ENCODE data around the gene GFI1B. TPM values are rescaled to one million over a fixed set of nuclear protein-coding genes. Genes with fewer than 3 reads are reported as not detected.

Gene GFI1B
- total RNA-seq = not detected in 2 replicates

DNA sequence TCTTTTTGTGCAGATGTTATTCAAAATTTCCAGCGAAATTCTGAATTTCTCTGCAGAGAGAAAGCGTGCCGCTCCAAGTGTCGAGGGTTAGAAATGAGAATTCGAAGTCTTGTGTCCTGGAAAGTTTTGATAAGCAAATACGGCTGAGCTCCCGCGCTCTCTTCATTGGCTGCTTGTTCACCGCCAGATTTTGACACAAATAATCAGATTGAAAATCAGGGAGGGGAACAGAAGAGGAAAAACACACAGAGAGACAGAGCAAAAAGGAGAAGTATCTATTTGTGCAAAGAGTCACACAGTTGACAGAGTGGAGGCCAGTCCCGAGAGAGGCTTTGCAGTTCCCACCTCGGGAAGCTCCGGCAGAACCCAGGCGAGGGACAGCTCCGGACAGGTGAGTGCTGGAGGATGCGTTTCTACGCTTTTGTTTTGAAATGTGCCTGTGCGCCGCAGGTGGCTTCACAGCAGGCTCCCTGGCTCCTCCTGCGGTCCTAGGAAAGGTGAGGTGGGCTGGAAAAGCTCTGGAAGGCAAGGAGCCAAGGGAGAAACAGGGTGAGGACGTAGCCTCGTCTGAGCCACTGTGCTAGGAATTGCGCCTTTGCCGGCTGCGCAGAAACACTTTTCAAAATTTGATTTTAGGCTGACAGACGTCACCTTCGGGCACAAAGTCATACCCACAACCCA lies at the start of gene GFI1B:
Gene GFI1B, plus strand, starts transcription at position 244 of the 681 bp plus-strand sequence. CDS start 7,985 bp downstream, outside the sequence.
- intact Hi-C loops (cut with micrococcal nuclease) = loop anchor here (10.0 kb wide), 1 partner anchor 174 kb away; no protein-coding TSS in a partner anchor
- no peak for DNase-seq (ENCODE audit: low spot score)
- H3K4me3 Mint-ChIP-seq (ENCODE audit: low read depth) = no peak within 1 kb of the TSS
- H3K36me3 Mint-ChIP-seq (ENCODE audit: low read depth) = no peaks in the 10 kb centered on the region
- no peaks in the 10 kb centered on the region for H3K4me1 Mint-ChIP-seq (ENCODE audit: low read depth)
- no peaks in the 10 kb centered on the region for H3K9me3 Mint-ChIP-seq
- H3K27me3 Mint-ChIP-seq (ENCODE audit: low read depth) = peaks cover 51% of the 10 kb centered on the region
- H3K27ac Mint-ChIP-seq = no peak within 1 kb of the TSS

DNA sequence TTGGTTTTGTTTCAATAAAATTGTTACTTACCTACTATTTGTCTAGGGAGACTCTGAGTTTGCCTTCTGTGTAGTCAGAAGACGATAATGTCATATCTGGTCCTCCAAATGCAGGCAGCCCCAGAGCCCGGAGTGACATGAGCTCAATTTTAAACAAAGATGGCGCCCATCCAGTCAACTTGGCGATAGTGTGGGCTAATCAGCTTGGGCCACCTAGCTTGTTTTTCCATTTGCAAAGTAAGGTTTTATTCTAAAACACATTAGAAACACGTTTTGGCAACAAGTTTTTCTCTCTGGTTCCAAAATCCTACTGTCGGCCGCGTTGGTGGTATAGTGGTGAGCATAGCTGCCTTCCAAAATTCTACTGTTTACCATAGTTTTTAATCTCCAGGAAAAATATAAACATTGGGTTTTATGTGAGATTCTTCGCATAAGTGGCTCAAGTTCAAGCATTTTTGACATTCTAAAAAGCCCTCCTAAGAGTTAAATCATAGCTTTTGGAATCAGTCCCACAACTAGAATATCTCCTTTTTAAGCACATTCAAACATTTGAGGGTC lies 47.2 kb upstream of the GFI1B start:
- H3K9me3 Mint-ChIP-seq = no peaks in the 10 kb centered on the region
- H3K27ac Mint-ChIP-seq = no peak overlapping the region
- intact Hi-C loops (cut with micrococcal nuclease) = no loop called here
- H3K27me3 Mint-ChIP-seq (ENCODE audit: low read depth) = no peaks in the 10 kb centered on the region
- no peak overlapping the region for H3K4me3 Mint-ChIP-seq (ENCODE audit: low read depth)
- DNase-seq (ENCODE audit: low spot score) = no peak
- H3K4me1 Mint-ChIP-seq (ENCODE audit: low read depth) = no peaks in the 10 kb centered on the region
- H3K36me3 Mint-ChIP-seq (ENCODE audit: low read depth) = peaks cover 17% of the 10 kb centered on the region

GRCh38 chr9:132935026-132935425 lies 43.5 kb upstream of the GFI1B start:
- H3K27me3 Mint-ChIP-seq (ENCODE audit: low read depth) = no peaks in the 10 kb centered on the region
- H3K27ac Mint-ChIP-seq = no peak overlapping the region
- H3K4me3 Mint-ChIP-seq (ENCODE audit: low read depth) = no peak overlapping the region
- no peak for DNase-seq (ENCODE audit: low spot score)
- H3K36me3 Mint-ChIP-seq (ENCODE audit: low read depth) = peaks cover 11% of the 10 kb centered on the region
- intact Hi-C loops (cut with micrococcal nuclease) = no loop called here
- H3K9me3 Mint-ChIP-seq = no peaks in the 10 kb centered on the region
- H3K4me1 Mint-ChIP-seq (ENCODE audit: low read depth) = no peaks in the 10 kb centered on the region

DNA sequence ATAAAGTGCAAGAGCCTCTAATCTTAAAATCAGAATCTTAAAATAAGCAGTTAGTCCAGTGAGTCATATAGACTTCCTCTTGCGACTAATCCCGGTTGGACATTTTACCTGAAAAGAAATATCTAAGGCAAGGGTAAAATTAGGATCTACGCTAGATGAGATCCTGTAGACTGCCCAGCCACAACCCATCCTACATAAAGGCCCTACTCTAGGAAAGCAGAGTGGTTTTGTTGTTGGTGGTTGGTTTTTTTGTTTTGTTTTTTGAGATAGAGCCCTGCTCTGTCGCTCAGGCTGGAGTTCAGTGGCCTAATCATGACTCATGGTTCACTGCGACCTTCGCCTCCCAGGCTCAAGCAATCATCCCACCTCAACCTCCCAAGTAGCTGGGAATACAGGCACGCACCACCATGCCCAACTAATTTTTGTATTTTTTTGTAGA lies 41.0 kb upstream of the GFI1B start:
- no peak overlapping the region for H3K27ac Mint-ChIP-seq
- H3K27me3 Mint-ChIP-seq (ENCODE audit: low read depth) = no peaks in the 10 kb centered on the region
- peaks cover 3% of the 10 kb centered on the region for H3K36me3 Mint-ChIP-seq (ENCODE audit: low read depth)
- no peak for DNase-seq (ENCODE audit: low spot score)
- no peaks in the 10 kb centered on the region for H3K9me3 Mint-ChIP-seq
- H3K4me3 Mint-ChIP-seq (ENCODE audit: low read depth) = no peak overlapping the region
- intact Hi-C loops (cut with micrococcal nuclease) = no loop called here
- H3K4me1 Mint-ChIP-seq (ENCODE audit: low read depth) = peaks cover 3% of the 10 kb centered on the region

- no peak for DNase-seq (ENCODE audit: low spot score)
- no peak overlapping the region for H3K27ac Mint-ChIP-seq
- no peaks in the 10 kb centered on the region for H3K27me3 Mint-ChIP-seq (ENCODE audit: low read depth)
- peaks cover 12% of the 10 kb centered on the region for H3K4me1 Mint-ChIP-seq (ENCODE audit: low read depth)
- H3K4me3 Mint-ChIP-seq (ENCODE audit: low read depth) = no peak overlapping the region
- H3K36me3 Mint-ChIP-seq (ENCODE audit: low read depth) = no peaks in the 10 kb centered on the region
- intact Hi-C loops (cut with micrococcal nuclease) = no loop called here
- H3K9me3 Mint-ChIP-seq = no peaks in the 10 kb centered on the region
Observed at GRCh38 chr9:132939169-132939568, 39.3 kb upstream of the GFI1B start.

- DNase-seq (ENCODE audit: low spot score) = no peak
- H3K4me3 Mint-ChIP-seq (ENCODE audit: low read depth) = peak overlapping the region; percentile 15
- no peaks in the 10 kb centered on the region for H3K9me3 Mint-ChIP-seq
- H3K4me1 Mint-ChIP-seq (ENCODE audit: low read depth) = peaks cover 15% of the 10 kb centered on the region
- H3K27ac Mint-ChIP-seq = no peak overlapping the region
- intact Hi-C loops (cut with micrococcal nuclease) = no loop called here
- no peaks in the 10 kb centered on the region for H3K27me3 Mint-ChIP-seq (ENCODE audit: low read depth)
- no peaks in the 10 kb centered on the region for H3K36me3 Mint-ChIP-seq (ENCODE audit: low read depth)
Observed at GRCh38 chr9:132942541-132943182, 35.8 kb upstream of the GFI1B start.

- intact Hi-C loops (cut with micrococcal nuclease) = loop anchor here (2.0 kb wide), 1 partner anchor 79 kb away; no protein-coding TSS in a partner anchor
- H3K4me3 Mint-ChIP-seq (ENCODE audit: low read depth) = peak overlapping the region; percentile 83
- H3K27ac Mint-ChIP-seq = peak overlapping the region; percentile 78
- no peaks in the 10 kb centered on the region for H3K9me3 Mint-ChIP-seq
- H3K4me1 Mint-ChIP-seq (ENCODE audit: low read depth) = peaks cover 15% of the 10 kb centered on the region
- H3K27me3 Mint-ChIP-seq (ENCODE audit: low read depth) = no peaks in the 10 kb centered on the region
- no peak for DNase-seq (ENCODE audit: low spot score)
- H3K36me3 Mint-ChIP-seq (ENCODE audit: low read depth) = no peaks in the 10 kb centered on the region
Observed at GRCh38 chr9:132943651-132944293, 34.7 kb upstream of the GFI1B start.

- Mint-ChIP-seq H3K27ac (peak within 1 kb of the TSS; percentile 94), H3K36me3 (ENCODE audit: low read depth) (no peaks in the 10 kb centered on the region), H3K27me3 (ENCODE audit: low read depth) (no peaks in the 10 kb centered on the region), H3K4me1 (ENCODE audit: low read depth) (peaks cover 15% of the 10 kb centered on the region), H3K9me3 (no peaks in the 10 kb centered on the region), H3K4me3 (ENCODE audit: low read depth) (peak within 1 kb of the TSS; percentile 83)
- intact Hi-C loops (cut with micrococcal nuclease) = loop anchor here (2.0 kb wide), 1 partner anchor 78 kb away; no protein-coding TSS in a partner anchor
- peak; percentile 94 for DNase-seq (ENCODE audit: low spot score)
Observed at GRCh38 chr9:132944294-132945185, 34.0 kb upstream of the GFI1B start, which contains the start of gene TSC1. TSC1 (minus strand) TSS chr9:132944616; CDS start chr9:132928872, 15,744 bp downstream.

GRCh38 chr9:132945186-132946130 lies 33.0 kb upstream of the GFI1B start:
- intact Hi-C loops (cut with micrococcal nuclease) = loop anchor here (2.0 kb wide), 1 partner anchor 77 kb away; no protein-coding TSS in a partner anchor
- Mint-ChIP-seq H3K9me3 (no peaks in the 10 kb centered on the region), H3K36me3 (ENCODE audit: low read depth) (no peaks in the 10 kb centered on the region), H3K4me3 (ENCODE audit: low read depth) (peak overlapping the region; percentile 83), H3K27me3 (ENCODE audit: low read depth) (no peaks in the 10 kb centered on the region), H3K27ac (no peak overlapping the region), H3K4me1 (ENCODE audit: low read depth) (peaks cover 15% of the 10 kb centered on the region)
- no peak for DNase-seq (ENCODE audit: low spot score)

DNA sequence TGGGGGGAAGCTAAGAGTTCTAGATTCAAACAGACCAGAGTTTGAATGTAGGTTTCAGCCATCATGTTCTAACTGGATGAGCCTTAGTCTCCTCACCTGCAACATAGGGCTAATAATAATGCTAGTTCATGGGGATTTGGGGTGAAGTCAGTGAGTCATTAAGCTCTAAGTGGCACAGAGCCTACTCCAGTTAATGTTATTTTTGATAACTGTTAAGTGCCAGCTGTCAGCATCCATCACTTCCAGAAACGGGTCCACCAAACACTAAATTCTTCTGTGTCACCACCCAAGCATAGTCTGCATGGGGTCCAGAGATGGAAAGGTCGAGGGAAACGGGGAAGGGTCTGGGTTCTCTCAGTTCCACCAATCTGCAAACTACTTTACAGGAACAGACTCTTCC lies 32.3 kb upstream of the GFI1B start:
- peaks cover 15% of the 10 kb centered on the region for H3K4me1 Mint-ChIP-seq (ENCODE audit: low read depth)
- H3K36me3 Mint-ChIP-seq (ENCODE audit: low read depth) = no peaks in the 10 kb centered on the region
- no peak overlapping the region for H3K4me3 Mint-ChIP-seq (ENCODE audit: low read depth)
- DNase-seq (ENCODE audit: low spot score) = no peak
- no peaks in the 10 kb centered on the region for H3K9me3 Mint-ChIP-seq
- intact Hi-C loops (cut with micrococcal nuclease) = no loop called here
- no peak overlapping the region for H3K27ac Mint-ChIP-seq
- H3K27me3 Mint-ChIP-seq (ENCODE audit: low read depth) = no peaks in the 10 kb centered on the region

- Mint-ChIP-seq H3K9me3 (no peaks in the 10 kb centered on the region), H3K36me3 (ENCODE audit: low read depth) (no peaks in the 10 kb centered on the region), H3K4me1 (ENCODE audit: low read depth) (peaks cover 15% of the 10 kb centered on the region), H3K27ac (no peak overlapping the region), H3K27me3 (ENCODE audit: low read depth) (no peaks in the 10 kb centered on the region), H3K4me3 (ENCODE audit: low read depth) (no peak overlapping the region)
- no peak for DNase-seq (ENCODE audit: low spot score)
- intact Hi-C loops (cut with micrococcal nuclease) = no loop called here
Observed at GRCh38 chr9:132946631-132947295, 31.7 kb upstream of the GFI1B start.
